ENCODE data around the gene C1orf21. TPM values are rescaled to one million over a fixed set of nuclear protein-coding genes. Genes with fewer than 3 reads are reported as not detected.

Gene C1orf21
- total and polyA plus RNA-seq, 2 of the 4 experiments (the other 2 are of a cell fraction) = 6.4 to 9.9 TPM

DNA sequence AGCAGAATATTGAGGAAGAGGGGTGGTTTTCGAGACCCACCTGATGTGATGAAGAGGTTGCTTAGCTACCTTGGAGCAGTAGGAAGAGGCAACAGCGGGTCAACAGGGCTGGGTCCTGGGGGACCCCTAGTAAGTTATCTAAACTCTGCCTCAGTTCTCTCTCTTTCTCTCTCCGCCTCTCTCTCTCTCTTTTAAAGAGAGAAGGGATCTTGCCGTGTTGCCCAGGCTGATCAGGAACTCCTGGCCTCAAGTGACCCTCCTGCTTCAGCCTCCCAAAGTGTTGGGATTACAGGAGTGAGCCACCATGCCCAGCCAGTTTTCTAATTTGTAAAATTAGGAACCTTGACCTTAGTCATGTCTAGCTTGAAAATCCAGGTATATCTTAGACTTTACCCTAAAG is 77.9 kb downstream of the C1orf21 start:
- Histone ChIP-seq H2BK120ac (ENCODE audit: low read depth, low read length) (no peak overlapping the region), H3K14ac (replicated peaks; ENCODE audit: low read depth, low read length) (no peak overlapping the region), H2AK9ac (replicated peaks; ENCODE audit: low read depth, low read length, poor library complexity) (no peak overlapping the region), H2AK5ac (ENCODE audit: low read depth, low read length) (no peak overlapping the region), H3K27ac (ENCODE audit: insufficient read depth, low read length) (no peak overlapping the region), H2AFZ (replicated peaks; ENCODE audit: low read length, poor library complexity) (no peak overlapping the region), H4K91ac (ENCODE audit: insufficient read depth, low read depth, low read length) (no peak overlapping the region), H3K9me3 (ENCODE audit: control insufficient read depth, insufficient read depth, low read length) (no peaks in the 10 kb centered on the region), H3K4ac (ENCODE audit: low read depth, low read length) (no peak overlapping the region), H3K4me1 (ENCODE audit: control insufficient read depth, insufficient read depth, low read length) (peaks cover 4% of the 10 kb centered on the region), H3K9me1 (ENCODE audit: insufficient read depth, low read length) (no peaks in the 10 kb centered on the region; the same call in 1 of the 2 replicates), H3K79me1 (ENCODE audit: low read depth in 1 of 2, low read length in 2 of 2) (peaks cover 3 to 8% of the 10 kb centered on the region in 2 experiments; a peak in 1 of 4 replicates), H3K27me3 (ENCODE audit: control insufficient read depth, insufficient read depth, low read length) (no peaks in the 10 kb centered on the region), H3K9ac (ENCODE audit: low read depth, low read length) (no peak overlapping the region), H3K23ac (ENCODE audit: low read depth, low read length) (no peak overlapping the region), H3K4me3 (ENCODE audit: insufficient read depth, low read depth, low read length) (no peak overlapping the region), H3K18ac (ENCODE audit: low read depth, low read length) (no peak overlapping the region), H4K8ac (ENCODE audit: low read depth in 2 of 2, low read length in 2 of 2) (no peak overlapping the region), H4K5ac (ENCODE audit: low read depth, low read length) (no peak overlapping the region), H3K56ac (ENCODE audit: extremely low read depth, insufficient read depth, low read length) (no peak overlapping the region), H2BK15ac (ENCODE audit: low read depth, low read length) (no peak overlapping the region), H3K36me3 (ENCODE audit: control insufficient read depth, insufficient read depth, low read length) (no peaks in the 10 kb centered on the region), H4K20me1 (ENCODE audit: insufficient read depth, low read length) (no peaks in the 10 kb centered on the region), H2BK5ac (ENCODE audit: low read depth, low read length, poor library complexity, severe bottlenecking) (no peak overlapping the region), H2BK20ac (ENCODE audit: low read depth, low read length) (no peak overlapping the region), H3K4me2 (ENCODE audit: low read depth, low read length) (no peak overlapping the region)
- intact Hi-C loops (cut with micrococcal nuclease) (no loop called here), dilution Hi-C loops (cut with HindIII; ENCODE audit: low sequenced_read_pairs, unreplicated experiment) (no loop called here), in situ Hi-C loops (cut with MboI; ENCODE audit: low sequenced_read_pairs) (no loop called here)
- BruUV-seq (replicated peaks) = no TSS peak
- WGBS, 2 experiments (ENCODE audit: extremely low coverage in 2 of 2, insufficient read length in 1 of 2) = no CpG with 5 or more reads among the region's 4 CpGs
- CTCF ChIA-PET = no interaction called here
- TF ChIP-seq MXI1 (IDR thresholded peaks at IDR 0.05; ENCODE audit: borderline replicate concordance, low read depth, low read length) (no peak), RCOR1 (IDR thresholded peaks at IDR 0.05; ENCODE audit: insufficient replicate concordance, low read length) (no peak), MAZ (IDR thresholded peaks at IDR 0.05; ENCODE audit: borderline replicate concordance, low read depth, low read length) (no peak), RAD21 (IDR thresholded peaks at IDR 0.05; ENCODE audit: low read length) (no peak), RFX5 (IDR thresholded peaks at IDR 0.05; ENCODE audit: low read depth, low read length) (no peak), SMC3 (IDR thresholded peaks at IDR 0.05; ENCODE audit: low read depth, low read length) (no peak), POLR2A (IDR thresholded peaks at IDR 0.05; ENCODE audit: low read depth, low read length) (no peak), FOS (IDR thresholded peaks at IDR 0.05; ENCODE audit: low read depth, low read length) (no peak), NFE2L2 (IDR thresholded peaks at IDR 0.05; ENCODE audit: low read depth, low read length) (no peak), BHLHE40 (IDR thresholded peaks at IDR 0.05; ENCODE audit: low read depth, low read length) (no peak)
- TF ChIP-seq, protein P1, sequence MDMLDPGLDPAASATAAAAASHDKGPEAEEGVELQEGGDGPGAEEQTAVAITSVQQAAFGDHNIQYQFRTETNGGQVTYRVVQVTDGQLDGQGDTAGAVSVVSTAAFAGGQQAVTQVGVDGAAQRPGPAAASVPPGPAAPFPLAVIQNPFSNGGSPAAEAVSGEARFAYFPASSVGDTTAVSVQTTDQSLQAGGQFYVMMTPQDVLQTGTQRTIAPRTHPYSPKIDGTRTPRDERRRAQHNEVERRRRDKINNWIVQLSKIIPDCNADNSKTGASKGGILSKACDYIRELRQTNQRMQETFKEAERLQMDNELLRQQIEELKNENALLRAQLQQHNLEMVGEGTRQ (IDR thresholded peaks at IDR 0.05; ENCODE audit: low read depth, low read length) = no peak
- TF ChIP-seq, protein P2, sequence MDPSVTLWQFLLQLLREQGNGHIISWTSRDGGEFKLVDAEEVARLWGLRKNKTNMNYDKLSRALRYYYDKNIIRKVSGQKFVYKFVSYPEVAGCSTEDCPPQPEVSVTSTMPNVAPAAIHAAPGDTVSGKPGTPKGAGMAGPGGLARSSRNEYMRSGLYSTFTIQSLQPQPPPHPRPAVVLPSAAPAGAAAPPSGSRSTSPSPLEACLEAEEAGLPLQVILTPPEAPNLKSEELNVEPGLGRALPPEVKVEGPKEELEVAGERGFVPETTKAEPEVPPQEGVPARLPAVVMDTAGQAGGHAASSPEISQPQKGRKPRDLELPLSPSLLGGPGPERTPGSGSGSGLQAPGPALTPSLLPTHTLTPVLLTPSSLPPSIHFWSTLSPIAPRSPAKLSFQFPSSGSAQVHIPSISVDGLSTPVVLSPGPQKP (IDR thresholded peaks at IDR 0.05; ENCODE audit: borderline replicate concordance, low read depth, low read length) = no peak
- TF ChIP-seq, protein P3, sequence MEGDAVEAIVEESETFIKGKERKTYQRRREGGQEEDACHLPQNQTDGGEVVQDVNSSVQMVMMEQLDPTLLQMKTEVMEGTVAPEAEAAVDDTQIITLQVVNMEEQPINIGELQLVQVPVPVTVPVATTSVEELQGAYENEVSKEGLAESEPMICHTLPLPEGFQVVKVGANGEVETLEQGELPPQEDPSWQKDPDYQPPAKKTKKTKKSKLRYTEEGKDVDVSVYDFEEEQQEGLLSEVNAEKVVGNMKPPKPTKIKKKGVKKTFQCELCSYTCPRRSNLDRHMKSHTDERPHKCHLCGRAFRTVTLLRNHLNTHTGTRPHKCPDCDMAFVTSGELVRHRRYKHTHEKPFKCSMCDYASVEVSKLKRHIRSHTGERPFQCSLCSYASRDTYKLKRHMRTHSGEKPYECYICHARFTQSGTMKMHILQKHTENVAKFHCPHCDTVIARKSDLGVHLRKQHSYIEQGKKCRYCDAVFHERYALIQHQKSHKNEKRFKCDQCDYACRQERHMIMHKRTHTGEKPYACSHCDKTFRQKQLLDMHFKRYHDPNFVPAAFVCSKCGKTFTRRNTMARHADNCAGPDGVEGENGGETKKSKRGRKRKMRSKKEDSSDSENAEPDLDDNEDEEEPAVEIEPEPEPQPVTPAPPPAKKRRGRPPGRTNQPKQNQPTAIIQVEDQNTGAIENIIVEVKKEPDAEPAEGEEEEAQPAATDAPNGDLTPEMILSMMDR (conservative IDR thresholded peaks at IDR 0.05; ENCODE audit: low read depth, low read length) = no peak
- ATAC-seq (ENCODE audit: low read depth) (no peak), DNase-seq (no peak)
- POLR2A ChIA-PET (ENCODE audit: unreplicated experiment) = no interaction called here
